Heart right ventricle (tissue), 16 donors: ENCODE measurements around the gene RGMA. TPM values are rescaled to one million over a fixed set of nuclear protein-coding genes. Genes with fewer than 3 reads are reported as not detected.

ENCODE experiments used
- ATAC-seq, 8 donors: fragments of 200-7000 bp; cut with Tn5 transposase; one replicate each; pipeline ENCODE4 v1.9.1; 2020; ENCODE audit warnings: mild to moderate bottlenecking in 8 of 8, moderate library complexity in 8 of 8, moderate number of reproducible peaks in 1 of 8
- DNase-seq, 2 donors: peaks; one replicate each; pipeline ENCODE4 v3.0.0-alpha.2; 2020
- H3K27ac ChIP-seq, 10 donors: fragments of 200-600 bp; sonication (generic) in 2 of 10; one replicate each; pipeline versions ENCODE4 v1.5.0 to v1.8.0; 2020 to 2022; ENCODE audit warnings: mild to moderate bottlenecking in 3 of 10
- H3K27me3 ChIP-seq, 7 donors: fragments of 200-600 bp; one replicate each; pipeline ENCODE4 v1.8.0; 2021 to 2022; ENCODE audit warnings: mild to moderate bottlenecking in 2 of 7
- H3K36me3 ChIP-seq, 9 donors: fragments of 200-600 bp; sonication (generic) in 1 of 9; one replicate each; pipeline versions ENCODE4 v1.5.0 to v1.8.0; 2020 to 2022; ENCODE audit warnings: mild to moderate bottlenecking in 2 of 9
- H3K4me1 ChIP-seq, 9 donors: fragments of 200-600 bp; sonication (generic) in 1 of 9; one replicate each; pipeline versions ENCODE4 v1.5.0 to v1.8.0; 2020 to 2022; ENCODE audit warnings: mild to moderate bottlenecking in 4 of 9
- H3K4me3 ChIP-seq, 10 donors: fragments of 200-600 bp; sonication (generic) in 2 of 10; one replicate each; pipeline versions ENCODE4 v1.5.0 to v1.8.0; 2020 to 2022; ENCODE audit warnings: mild to moderate bottlenecking in 7 of 10, moderate library complexity in 2 of 10
- H3K9me3 ChIP-seq, 11 donors: fragments of 200-600 bp in 10 of 11; sonication (generic) in 2 of 11; one replicate each; pipeline versions ENCODE4 v1.5.0 to v1.8.0; 2013 to 2022; ENCODE audit warnings: mild to moderate bottlenecking in 2 of 11, control low read depth in 1 of 11, moderate library complexity in 1 of 11
- CTCF ChIP-seq, 9 donors: fragments of 200-600 bp; sonication (generic) in 2 of 9; IDR thresholded peaks; one replicate each; pipeline versions ENCODE4 v1.5.0 to v1.8.0; 2021 to 2022; ENCODE audit warnings: antibody characterized with exemption in 9 of 9, mild to moderate bottlenecking in 5 of 9, moderate library complexity in 1 of 9
- WGBS, 2 donors: extraction: QIAGEN DNeasy Blood & Tissue Kit; methylation state at CpG; one replicate each; pipeline ENCODE4 v1.1.7; 2013; ENCODE audit warnings: inconsistent platforms in 1 of 2; 5-methylcytosine and 5-hydroxymethylcytosine counted together
- intact Hi-C, 10 donors: fragments of 100-400 bp; cut with DNase I; formaldehyde crosslinking; loops; one replicate each; pipeline versions ENCODE4 v1.11.1 to v1.14.2; 2022
- polyA plus RNA-seq, 2 donors: library from polyadenylated mRNA; stranded (reverse); fragments of 200-250 nt; gene quantifications; one replicate each; pipeline ENCODE4 v1.2.3, GENCODE V29; 2013
- total RNA-seq, 10 donors: library from RNA; stranded (reverse); fragmentation: NEBNext Ultra II Directional in 3 of 10; extraction: Animal tissue kit (Norgen Biotek cat#: 25700) in 3 of 10; gene quantifications; one replicate each; pipeline versions ENCODE4 v1.2.1 to v1.2.4, GENCODE V29; 2021 to 2023
- donor health status: Arrhythmogenic right ventricular cardiomyopathy.
- donor health status: ischemic (EF 13 %, LVEDD 7.1; RV severe dilation, severe dysfunction).
- donor health status: healthy with polysubstance abuse.
- donor health status: DM: no; HTN: yes; CAD: no.
- donor health status: DM: no; HTN: no; CAD: no.
- donor health status: ischemic (EF 25% LVEDD 6.9; RV normal size, moderate dysfunction).
- donor health status: ischemic (EF 25% LVEDD 5.7; RV mildly dilated, moderate dysfunction).
- donor health status: healthy.
- donor health status: DM: yes; HTN: yes; CAD: no.
- donor health status: Ischemic cardiomyopathy.
- donor health status: ischemic (EF 35%, LVEDD 5.7; RV mildly dilated, moderate dysfunction).
- donor health status: nonischemic (EF 11% LVEDD 7.7; RV severe dilation, severe dysfunction).
- donor health status: DM: yes; HTN: yes; CAD: no.
- donor health status: PGD.
- donor health status: ischemic (EF 29% LVEDD 5.4; RV normal size, mild dysfunction).
- donor health status: nonischemic (EF 23%, LVEDD 6.1; RV moderate dilation, normal function).

RGMA gene
- total and polyA plus RNA-seq, 12 donors, result 4.9 to 33.8 (median 10.7) TPM

- Histone ChIP-seq H3K4me3 (no peak overlapping the region), H3K27ac (no peak overlapping the region), H3K4me1 (peaks cover 0 to 2% (median 0%) of the 10 kb centered on the region in 9 donors), H3K27me3 (no peaks in the 10 kb centered on the region), H3K36me3 (no peaks in the 10 kb centered on the region), H3K9me3 (no peaks in the 10 kb centered on the region)
- intact Hi-C loops, result no loop called here
- ATAC-seq, result no peak
- TF ChIP-seq CTCF (IDR thresholded peaks at IDR 0.05), result no peak
- no peak for DNase-seq
- 88 to 89% methylated on average over 3 of the region's 3 CpGs for WGBS, 2 donors
These were observed 29.9 kb upstream of the RGMA start for GRCh38 chr15:93118904-93119303.

GRCh38 chr15:93111451-93111850 lies 22.4 kb upstream of the RGMA start:
- intact Hi-C loops, result no loop called here
- H3K4me1 ChIP-seq, result no peaks in the 10 kb centered on the region
- no peaks in the 10 kb centered on the region for H3K9me3 ChIP-seq
- no peak overlapping the region for H3K4me3 ChIP-seq
- H3K27ac ChIP-seq, result no peak overlapping the region
- peaks cover 0 to 47% (median 33%) of the 10 kb centered on the region in 7 donors for H3K27me3 ChIP-seq
- WGBS, 2 donors, result 84 to 87% methylated on average over 5 of the region's 5 CpGs
- DNase-seq (no peak), ATAC-seq (no peak)
- no peak for TF ChIP-seq CTCF (IDR thresholded peaks at IDR 0.05)
- no peaks in the 10 kb centered on the region for H3K36me3 ChIP-seq

- TF ChIP-seq CTCF (IDR thresholded peaks at IDR 0.05), result no peak
- intact Hi-C loops, result no loop called here
- H3K4me3 ChIP-seq, result no peak overlapping the region
- no peaks in the 10 kb centered on the region for H3K36me3 ChIP-seq
- peaks cover 0 to 47% (median 33%) of the 10 kb centered on the region in 7 donors for H3K27me3 ChIP-seq
- no peaks in the 10 kb centered on the region for H3K4me1 ChIP-seq
- H3K27ac ChIP-seq, result no peak overlapping the region
- WGBS, 2 donors, result 80 to 85% methylated on average over 5 of the region's 5 CpGs
- H3K9me3 ChIP-seq, result no peaks in the 10 kb centered on the region
- ATAC-seq (no peak), DNase-seq (no peak)
These were observed 21.6 kb upstream of the RGMA start for GRCh38 chr15:93110502-93111040.

GRCh38 chr15:93109336-93110102 lies 20.5 kb upstream of the RGMA start:
- intact Hi-C loops, result no loop called here
- peaks cover 0 to 47% (median 33%) of the 10 kb centered on the region in 7 donors for H3K27me3 ChIP-seq
- no peak for DNase-seq
- no peak overlapping the region for H3K27ac ChIP-seq
- no peak for TF ChIP-seq CTCF (IDR thresholded peaks at IDR 0.05)
- whole genome bisulfite sequencing, 2 donors, result 15 to 23% methylated on average over 46 of the region's 46 CpGs
- no peak for ATAC-seq
- no peaks in the 10 kb centered on the region for H3K36me3 ChIP-seq
- no peaks in the 10 kb centered on the region for H3K9me3 ChIP-seq
- H3K4me1 ChIP-seq, result no peaks in the 10 kb centered on the region
- no peak overlapping the region for H3K4me3 ChIP-seq
